Activated B cell treated with CpG ODN at 0.5 μM for 24 hours (primary cell): ENCODE results near the gene ADH4. TPM values are rescaled to one million over a fixed set of nuclear protein-coding genes. Genes with fewer than 3 reads are reported as not detected.

Experiments
- ATAC-seq: fragments of 200-7000 bp; cut with Tn5 transposase; one replicate; pipeline ENCODE4 v1.10.0; 2021; ENCODE audit warnings: low read depth, mild to moderate bottlenecking, moderate library complexity
- CTCF ChIA-PET: fragments of 350-600 bp; sonication (Branson Sonifier 250); formaldehyde crosslinking; loops from one replicate; lab custom pipeline; 2021; ENCODE audit warnings: antibody characterized with exemption; lab: Charles Lee
- POLR2A ChIA-PET: fragments of 350-600 bp; sonication (Branson Sonifier 250); formaldehyde crosslinking; loops from one replicate; lab custom pipeline; 2021; ENCODE audit warnings: antibody characterized with exemption; lab: Charles Lee
- DNase-seq: peaks from one replicate; pipeline ENCODE4 v3.0.0; 2022
- H3K27ac Mint-ChIP-seq: one replicate; pipeline ENCODE4 v1.8.0; 2020; ENCODE audit warnings: mixed read lengths
- H3K27me3 Mint-ChIP-seq: one replicate; pipeline ENCODE4 v1.8.0; 2021; ENCODE audit warnings: mixed read lengths
- H3K36me3 Mint-ChIP-seq: one replicate; pipeline ENCODE4 v1.8.0; 2021; ENCODE audit warnings: low read depth, mixed read lengths
- H3K4me1 Mint-ChIP-seq: one replicate; pipeline ENCODE4 v1.8.0; 2021; ENCODE audit warnings: mixed read lengths
- H3K4me3 Mint-ChIP-seq: one replicate; pipeline ENCODE4 v1.8.0; 2020; ENCODE audit warnings: mild to moderate bottlenecking, mixed read lengths
- H3K9me3 Mint-ChIP-seq: one replicate; pipeline ENCODE4 v1.8.0; 2020; ENCODE audit warnings: mixed read lengths
- CTCF ChIP-seq: fragments of 200-600 bp; IDR thresholded peaks from one replicate; pipeline ENCODE4 v1.8.0; 2022; ENCODE audit warnings: antibody characterized with exemption, mild to moderate bottlenecking
- intact Hi-C: fragments of 100-400 bp; cut with micrococcal nuclease; formaldehyde crosslinking; loops from one replicate; pipeline ENCODE4 v1.15.1; 2024
- total RNA-seq: library from RNA; stranded (reverse); gene quantifications from 2 replicates; pipeline ENCODE4 v1.2.3, GENCODE V29; 2022

ADH4 gene
- total RNA-seq, 1 donor from 2014 or later: not detected

GRCh38 chr4:99135541-99136162 lies 8.4 kb downstream of the ADH4 start:
- intact Hi-C loops: no loop called here
- Mint-ChIP-seq H3K9me3 (no peaks in the 10 kb centered on the region), H3K4me1 (no peaks in the 10 kb centered on the region), H3K27me3 (no peaks in the 10 kb centered on the region), H3K36me3 (no peaks in the 10 kb centered on the region), H3K27ac (no peak overlapping the region), H3K4me3 (no peak overlapping the region)
- CTCF ChIA-PET: no interaction called here
- ATAC-seq: no peak
- POLR2A ChIA-PET: no interaction called here
- TF ChIP-seq CTCF: no peak
- no peak for DNase-seq

- Mint-ChIP-seq H3K27me3 (no peaks in the 10 kb centered on the region), H3K27ac (no peak overlapping the region), H3K9me3 (no peaks in the 10 kb centered on the region), H3K4me1 (no peaks in the 10 kb centered on the region), H3K4me3 (no peak overlapping the region), H3K36me3 (no peaks in the 10 kb centered on the region)
- DNase-seq (no peak), ATAC-seq (no peak)
- POLR2A ChIA-PET: no interaction called here
- CTCF ChIA-PET: no interaction called here
- TF ChIP-seq CTCF: no peak
- intact Hi-C loops: no loop called here
Measured at GRCh38 chr4:99134586-99134985, 9.5 kb downstream of the ADH4 start.

GRCh38 chr4:99131378-99131777 lies 12.7 kb downstream of the ADH4 start:
- no peaks in the 10 kb centered on the region for H3K27me3 Mint-ChIP-seq
- H3K4me3 Mint-ChIP-seq: no peak overlapping the region
- DNase-seq (no peak), ATAC-seq (no peak)
- TF ChIP-seq CTCF: no peak
- ChIA-PET CTCF (no interaction called here), POLR2A (no interaction called here)
- H3K4me1 Mint-ChIP-seq: no peaks in the 10 kb centered on the region
- no peaks in the 10 kb centered on the region for H3K36me3 Mint-ChIP-seq
- intact Hi-C loops: no loop called here
- H3K27ac Mint-ChIP-seq: no peak overlapping the region
- no peaks in the 10 kb centered on the region for H3K9me3 Mint-ChIP-seq

GRCh38 chr4:99126376-99126775 lies 17.7 kb downstream of the ADH4 start:
- Mint-ChIP-seq H3K27me3 (no peaks in the 10 kb centered on the region), H3K27ac (no peak overlapping the region), H3K36me3 (no peaks in the 10 kb centered on the region), H3K4me3 (no peak overlapping the region), H3K9me3 (no peaks in the 10 kb centered on the region), H3K4me1 (no peaks in the 10 kb centered on the region)
- no peak for ATAC-seq
- TF ChIP-seq CTCF: no peak
- CTCF ChIA-PET: no interaction called here
- POLR2A ChIA-PET: no interaction called here
- DNase-seq: no peak
- intact Hi-C loops: no loop called here

- POLR2A ChIA-PET: no interaction called here
- Mint-ChIP-seq H3K27me3 (peaks cover 2% of the 10 kb centered on the region), H3K36me3 (no peaks in the 10 kb centered on the region), H3K4me3 (no peak overlapping the region), H3K4me1 (no peaks in the 10 kb centered on the region), H3K9me3 (no peaks in the 10 kb centered on the region), H3K27ac (no peak overlapping the region)
- CTCF ChIA-PET: no interaction called here
- no peak for DNase-seq
- intact Hi-C loops: no loop called here
- no peak for ATAC-seq
- TF ChIP-seq CTCF: no peak
Measured at GRCh38 chr4:99121008-99121407, 23.1 kb downstream of the ADH4 start.
